ENCODE results near the gene RNF181.
A peak's percentile ranks its signal among the peaks of the same experiment; 100 is the strongest.
"Not testable (repeated sequence)": the region's sequence is repeated elsewhere in the genome, so short reads cannot be mapped to it uniquely, and the experiment has no call there.

RNF181 gene

GRCh38 chr2:85577386-85578242, 17.9 kb upstream of the RNF181 start, which contains the start of gene VAMP8:
Gene VAMP8, plus strand, starts transcription at chr2:85577586. Its CDS starts 61 bp downstream, at chr2:85577647.
- peak; percentile 75 to 79 for DNase-seq

GRCh38 chr2:85578243-85579180, 17.0 kb upstream of the RNF181 start:
- DNase-seq = peak in 1 of 2 experiments; percentile 41

- DNase-seq = no peak
Measured at GRCh38 chr2:85579266-85579935, 16.1 kb upstream of the RNF181 start.

- DNase-seq = no peak
Measured at GRCh38 chr2:85580206-85580605, 15.3 kb upstream of the RNF181 start.

- DNase-seq = no peak
Measured at GRCh38 chr2:85582492-85582891, 13.1 kb upstream of the RNF181 start.

GRCh38 chr2:85583667-85584353, 11.7 kb upstream of the RNF181 start:
- DNase-seq = peak; percentile 36 to 51

- DNase-seq = no peak
Measured at GRCh38 chr2:85584354-85584856, 11.1 kb upstream of the RNF181 start, which contains the start of gene VAMP5. Gene VAMP5, plus strand, starts transcription at chr2:85584431. Its CDS starts 60 bp downstream, at chr2:85584491.

GRCh38 chr2:85584857-85585780, 10.4 kb upstream of the RNF181 start:
- peak; percentile 49 to 51 for DNase-seq

- DNase-seq = no peak
Measured at GRCh38 chr2:85585781-85586105, 9.8 kb upstream of the RNF181 start.

- DNase-seq = no peak
Measured at GRCh38 chr2:85588236-85588635, 7.3 kb upstream of the RNF181 start.

GRCh38 chr2:85588645-85589044, 6.9 kb upstream of the RNF181 start:
- no peak for DNase-seq

GRCh38 chr2:85589181-85589580, 6.4 kb upstream of the RNF181 start:
- no peak for DNase-seq

- DNase-seq = no peak
Measured at GRCh38 chr2:85589982-85590791, 5.4 kb upstream of the RNF181 start.

- no peak for DNase-seq
Measured at GRCh38 chr2:85590950-85591349, 4.6 kb upstream of the RNF181 start.

GRCh38 chr2:85591563-85591962, 4.0 kb upstream of the RNF181 start:
- DNase-seq = no peak

- not testable (repeated sequence) for DNase-seq
Measured at GRCh38 chr2:85592299-85592698, 3.2 kb upstream of the RNF181 start.

- DNase-seq = no peak
Measured at GRCh38 chr2:85593023-85593422, 2.5 kb upstream of the RNF181 start.

- no peak for DNase-seq
Measured at GRCh38 chr2:85594715-85595300, 737 bp upstream of the RNF181 start.

GRCh38 chr2:85596026-85596333, 435 bp downstream of the RNF181 start:
- no peak for DNase-seq
